Natural killer cell treated with Interleukin-12 subunit alpha and Interleukin-12 subunit beta and Interleukin-15 and Interleukin-18, amount 100 ng/mL, for 72 hours (primary cell): ENCODE data around the gene SPSB1. TPM values are rescaled to one million over a fixed set of nuclear protein-coding genes. Genes with fewer than 3 reads are reported as not detected.
A peak's percentile ranks its signal among the peaks of the same experiment; 100 is the strongest.

Experiments
- ATAC-seq, 2 donors: fragments of 150-1000 bp; cut with Tn5 transposase in 1 of 2; sonication (Bioruptor Pico), chemical (Tn5 transposase) in 1 of 2; 2 replicates each; pipeline ENCODE4 v1.10.0; 2021
- DNase-seq: peaks from one replicate; pipeline ENCODE4 v3.0.0; 2022; ENCODE audit warnings: low spot score
- H3K27ac Mint-ChIP-seq, 2 donors: 1 replicate in 1 of 2; 2 replicates in 1 of 2; pipeline ENCODE4 v1.8.0; 2022; ENCODE audit warnings: mixed read lengths in 2 of 2, mild to moderate bottlenecking in 1 of 2, moderate library complexity in 1 of 2
- H3K27me3 Mint-ChIP-seq, 2 donors: 1 replicate in 1 of 2; 2 replicates in 1 of 2; pipeline ENCODE4 v1.8.0; 2022; ENCODE audit warnings: mixed read lengths in 2 of 2
- H3K36me3 Mint-ChIP-seq: one replicate; pipeline ENCODE4 v1.8.0; 2022; ENCODE audit warnings: mixed read lengths
- H3K4me1 Mint-ChIP-seq, 2 donors: 1 replicate in 1 of 2; 2 replicates in 1 of 2; pipeline ENCODE4 v1.8.0; 2022; ENCODE audit warnings: low read depth in 2 of 2, mixed read lengths in 2 of 2, mild to moderate bottlenecking in 1 of 2
- H3K4me3 Mint-ChIP-seq: one replicate; pipeline ENCODE4 v1.8.0; 2022; ENCODE audit warnings: mixed read lengths
- H3K9me3 Mint-ChIP-seq: 2 replicates; pipeline ENCODE4 v1.8.0; 2022; ENCODE audit warnings: mixed read lengths
- total RNA-seq, 2 donors: library from RNA; stranded (reverse); gene quantifications; one replicate each; pipeline ENCODE4 v1.2.3, GENCODE V29; 2022

Gene SPSB1
- 1 to 10 TPM in 1 of 2 donors, under 1 TPM in 1; 0.78 to 1.4 TPM for total RNA-seq

DNA sequence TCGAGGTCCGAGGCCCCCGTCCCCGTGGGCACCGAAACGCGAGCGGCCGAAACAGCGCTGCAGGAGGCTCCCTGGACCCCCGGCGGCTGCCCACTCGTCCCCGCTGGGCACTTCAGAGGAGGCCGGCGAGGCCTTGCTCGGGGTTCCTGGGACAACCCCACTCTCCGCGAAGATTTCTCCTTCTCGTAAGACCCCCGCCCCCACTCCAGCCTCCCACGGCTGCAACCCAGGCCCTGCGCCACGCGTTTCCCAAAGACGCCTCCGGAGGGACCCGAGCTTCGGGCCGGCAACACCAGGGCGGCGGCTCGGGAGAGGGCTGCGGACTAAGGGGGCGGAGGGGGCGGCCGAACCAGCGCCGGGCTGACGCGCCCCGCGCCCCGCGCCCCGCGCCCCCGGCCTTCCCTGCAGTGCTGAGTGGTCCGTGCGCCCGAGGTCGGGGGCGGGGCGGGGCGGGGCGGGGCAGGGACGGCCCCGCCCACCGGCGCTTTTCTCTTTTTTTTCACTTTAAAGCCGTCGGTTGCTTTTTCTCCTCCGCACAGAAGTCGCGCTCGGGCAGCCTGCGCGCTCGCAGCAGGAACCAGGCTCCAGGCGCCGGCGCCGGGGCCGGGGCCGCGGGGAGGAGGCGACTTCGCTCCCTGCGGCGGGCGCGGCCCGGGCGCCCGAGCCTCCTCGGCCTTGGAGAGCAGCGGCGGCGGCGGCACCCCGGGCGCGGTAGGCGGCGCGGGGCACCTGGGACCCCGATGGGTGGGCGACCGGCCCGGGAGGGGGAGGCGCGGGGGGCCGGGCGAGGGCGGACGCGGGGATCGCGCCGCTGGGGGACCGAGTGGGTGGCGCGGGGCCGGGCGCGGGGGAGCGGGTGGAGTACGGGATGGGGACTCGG is at the start of gene SPSB1:
Gene SPSB1, plus strand, starts transcription at position 534 of the 880 bp plus-strand sequence. CDS start 62,998 bp downstream, outside the sequence.
- peaks cover 5 to 7% of the 10 kb centered on the region in 2 donors for H3K4me1 Mint-ChIP-seq
- DNase-seq = no peak
- H3K9me3 Mint-ChIP-seq = peaks cover 4% of the 10 kb centered on the region
- ATAC-seq = peak; percentile 71 to 80
- no peak within 1 kb of the TSS for H3K27ac Mint-ChIP-seq
- peak within 1 kb of the TSS; percentile 25 for H3K4me3 Mint-ChIP-seq
- H3K27me3 Mint-ChIP-seq = peaks cover 5 to 8% of the 10 kb centered on the region in 2 donors
- peaks cover 6% of the 10 kb centered on the region for H3K36me3 Mint-ChIP-seq

DNA sequence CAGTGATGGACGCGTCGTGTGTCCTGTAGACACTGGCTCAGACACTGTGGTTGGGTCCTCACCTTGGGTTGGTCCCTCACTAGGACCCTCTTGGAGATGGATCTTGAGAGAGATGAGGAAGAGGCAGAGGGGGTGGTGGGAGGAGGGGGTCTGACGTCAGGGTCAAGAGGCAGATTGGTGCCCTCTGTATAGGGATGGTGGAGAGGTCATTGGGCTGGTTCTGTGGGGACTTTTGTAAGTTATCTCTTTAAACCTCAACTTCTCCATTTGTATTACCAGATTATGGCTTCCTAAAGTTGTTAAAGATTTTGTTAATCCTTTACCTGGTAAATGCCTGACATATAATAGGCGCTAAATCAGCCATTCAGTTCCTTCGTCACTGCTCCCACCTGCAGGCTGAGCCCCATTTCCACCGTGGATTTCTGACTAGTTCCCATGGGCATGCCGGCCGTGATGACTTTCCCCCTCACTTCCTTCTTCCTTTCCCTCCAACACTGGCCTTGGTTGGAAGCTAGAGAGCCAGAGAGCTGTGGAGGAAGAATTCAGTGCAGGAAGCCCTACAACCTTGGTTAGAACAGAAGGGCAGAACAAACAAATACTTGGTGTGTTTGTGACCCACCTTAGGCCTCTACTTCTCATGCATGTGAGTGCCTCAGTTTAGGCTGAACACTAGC is 49.5 kb upstream of the SPSB1 start:
- peaks cover 0 to 2% of the 10 kb centered on the region in 2 donors for H3K27me3 Mint-ChIP-seq
- no peak overlapping the region for H3K4me3 Mint-ChIP-seq
- H3K27ac Mint-ChIP-seq = no peak overlapping the region
- ATAC-seq (no peak), DNase-seq (no peak)
- H3K4me1 Mint-ChIP-seq = peaks cover 32 to 33% of the 10 kb centered on the region in 2 donors
- no peaks in the 10 kb centered on the region for H3K36me3 Mint-ChIP-seq
- H3K9me3 Mint-ChIP-seq = no peaks in the 10 kb centered on the region

DNA sequence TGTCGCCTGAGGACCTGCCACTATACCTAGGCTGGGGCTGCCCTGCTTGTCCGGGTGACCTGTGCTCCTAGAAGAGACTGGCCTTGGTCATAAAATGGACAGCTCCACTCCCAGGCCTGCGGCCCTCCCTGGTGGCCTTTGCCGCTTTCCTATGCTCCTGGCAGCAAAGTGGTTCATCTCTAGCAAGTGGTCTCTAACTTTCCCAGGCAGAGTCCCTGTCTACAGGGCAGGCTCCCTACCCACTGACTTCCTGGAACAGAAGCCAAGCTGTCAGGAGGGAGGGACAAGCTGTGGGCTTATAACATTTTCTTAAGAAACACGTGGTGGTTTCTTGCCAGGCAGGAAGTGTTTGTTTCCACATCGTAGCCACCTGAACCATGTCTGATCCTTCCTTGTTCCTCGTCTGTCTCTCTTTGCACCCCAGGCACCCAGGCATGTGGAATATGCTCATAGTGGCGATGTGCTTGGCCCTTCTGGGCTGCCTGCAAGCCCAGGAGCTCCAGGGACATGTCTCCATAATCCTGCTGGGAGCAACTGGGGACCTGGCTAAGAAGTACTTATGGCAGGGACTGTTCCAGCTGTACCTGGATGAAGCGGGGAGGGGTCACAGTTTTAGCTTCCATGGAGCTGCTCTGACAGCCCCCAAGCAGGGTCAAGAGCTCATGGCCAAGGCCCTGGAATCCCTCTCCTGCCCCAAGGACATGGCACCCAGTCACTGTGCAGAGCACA is 48.0 kb upstream of the SPSB1 start:
- Mint-ChIP-seq H3K27ac (peak overlapping the region; percentile 27 to 83), H3K4me3 (peak overlapping the region; percentile 30), H3K4me1 (peaks cover 21 to 22% of the 10 kb centered on the region in 2 donors), H3K9me3 (no peaks in the 10 kb centered on the region), H3K36me3 (no peaks in the 10 kb centered on the region), H3K27me3 (peaks cover 0 to 2% of the 10 kb centered on the region in 2 donors)
- ATAC-seq (no peak), DNase-seq (no peak)

DNA sequence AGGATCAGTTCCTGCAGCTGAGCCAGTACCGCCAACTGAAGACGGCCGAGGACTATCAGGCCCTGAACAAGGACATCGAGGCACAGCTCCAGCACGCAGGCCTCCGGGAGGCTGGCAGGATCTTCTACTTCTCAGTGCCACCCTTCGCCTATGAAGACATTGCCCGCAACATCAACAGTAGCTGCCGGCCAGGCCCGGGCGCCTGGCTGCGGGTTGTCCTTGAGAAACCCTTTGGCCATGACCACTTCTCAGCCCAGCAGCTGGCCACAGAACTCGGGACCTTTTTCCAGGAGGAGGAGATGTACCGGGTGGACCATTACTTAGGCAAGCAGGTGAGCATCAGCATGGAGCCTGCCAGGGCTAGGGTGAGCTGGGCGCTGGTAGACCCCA is 47.5 kb upstream of the SPSB1 start:
- ATAC-seq (peak in 1 of 2 donors; percentile 7), DNase-seq (no peak)
- Mint-ChIP-seq H3K9me3 (no peaks in the 10 kb centered on the region), H3K4me3 (no peak overlapping the region), H3K4me1 (peaks cover 16% of the 10 kb centered on the region in 2 donors), H3K27ac (peak overlapping the region; percentile 27 to 83), H3K36me3 (no peaks in the 10 kb centered on the region), H3K27me3 (peaks cover 0 to 2% of the 10 kb centered on the region in 2 donors)

DNA sequence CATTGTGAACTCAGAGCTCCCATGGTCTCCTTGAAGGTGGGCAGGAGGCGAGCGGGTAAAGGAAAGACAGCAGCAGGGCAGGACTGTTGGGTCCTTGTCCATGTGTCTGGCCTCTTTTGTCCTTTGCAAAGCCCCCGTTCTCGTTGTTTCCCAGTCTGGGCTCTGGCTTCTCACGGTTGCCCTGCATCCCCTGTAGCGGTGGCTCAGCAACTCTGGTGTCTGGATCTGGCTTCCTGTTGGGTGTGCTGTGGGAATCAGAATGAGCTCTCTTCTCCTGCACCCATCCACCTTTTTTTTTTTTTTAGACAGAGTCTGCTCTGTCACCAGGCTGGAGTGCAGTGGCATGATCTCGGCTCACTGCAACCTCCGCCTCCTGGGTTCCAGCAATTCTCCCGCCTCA is 47.0 kb upstream of the SPSB1 start:
- no peak overlapping the region for H3K27ac Mint-ChIP-seq
- ATAC-seq = no peak
- H3K36me3 Mint-ChIP-seq = no peaks in the 10 kb centered on the region
- no peak for DNase-seq
- H3K4me3 Mint-ChIP-seq = no peak overlapping the region
- no peaks in the 10 kb centered on the region for H3K9me3 Mint-ChIP-seq
- H3K27me3 Mint-ChIP-seq = no peaks in the 10 kb centered on the region
- peaks cover 11 to 12% of the 10 kb centered on the region in 2 donors for H3K4me1 Mint-ChIP-seq

DNA sequence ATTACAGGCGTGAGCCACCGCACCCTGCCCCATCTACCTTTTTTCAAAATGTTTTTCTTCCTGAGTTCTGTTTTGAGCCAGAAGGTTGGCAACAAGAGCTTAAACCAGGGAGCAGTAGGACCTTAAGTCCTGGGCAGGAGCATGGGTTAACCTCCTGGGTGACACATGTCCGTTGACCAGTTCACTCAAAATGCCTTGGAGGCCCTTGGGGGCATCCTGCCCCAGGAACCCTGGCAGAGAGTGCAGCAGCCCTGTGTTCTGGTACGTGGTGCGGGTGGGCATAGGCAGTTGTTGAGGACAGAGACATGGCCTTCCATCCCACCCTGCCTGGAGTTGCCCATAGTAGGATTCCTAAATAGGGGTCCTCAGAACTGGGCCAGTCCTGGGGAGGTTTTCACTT is 46.5 kb upstream of the SPSB1 start:
- Mint-ChIP-seq H3K27ac (no peak overlapping the region), H3K27me3 (no peaks in the 10 kb centered on the region), H3K4me3 (no peak overlapping the region), H3K9me3 (no peaks in the 10 kb centered on the region), H3K36me3 (no peaks in the 10 kb centered on the region), H3K4me1 (peaks cover 9 to 10% of the 10 kb centered on the region in 2 donors)
- ATAC-seq (no peak), DNase-seq (no peak)

DNA sequence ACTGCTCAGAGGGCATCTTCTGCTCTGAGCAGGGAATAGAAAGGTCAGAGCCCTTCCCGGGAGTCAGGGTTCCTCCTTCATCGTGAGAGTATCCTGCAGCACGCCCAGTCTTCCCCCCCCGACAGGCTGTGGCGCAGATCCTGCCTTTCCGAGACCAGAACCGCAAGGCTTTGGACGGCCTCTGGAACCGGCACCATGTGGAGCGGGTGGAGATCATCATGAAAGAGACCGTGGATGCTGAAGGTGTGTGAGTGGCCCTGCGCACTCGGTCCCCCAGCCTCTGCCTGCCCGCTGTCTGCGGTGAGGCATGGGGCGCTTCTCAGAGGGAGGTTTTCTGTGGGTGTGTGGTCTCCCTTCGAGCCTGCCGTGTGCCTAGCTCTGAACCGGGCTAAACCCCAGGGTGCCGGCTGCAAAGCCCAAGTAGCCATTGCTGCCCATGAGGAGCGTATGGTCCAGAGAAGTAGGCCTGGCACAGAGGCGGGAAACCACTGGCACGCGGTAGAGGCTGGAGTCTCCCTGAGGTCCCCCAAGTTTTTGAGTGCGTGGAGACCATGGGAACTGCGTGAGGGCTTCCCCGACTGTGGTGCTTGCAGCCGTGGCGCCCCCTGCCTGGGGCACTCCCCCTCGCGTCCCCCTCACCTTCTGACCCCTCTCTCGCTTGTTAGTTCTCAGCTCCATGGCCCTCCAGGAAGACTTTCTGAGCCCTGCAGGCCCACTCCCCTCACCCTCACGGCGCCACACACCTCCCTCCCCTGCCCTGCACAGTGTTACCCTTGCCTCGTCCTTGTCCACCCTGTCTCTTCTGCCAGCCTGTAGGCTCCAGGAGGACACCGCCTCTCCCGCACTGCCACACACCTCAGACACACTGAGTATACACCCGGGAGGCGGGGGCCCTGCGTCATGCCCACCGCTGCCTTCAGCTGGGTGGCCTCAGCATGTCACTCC is 45.6 kb upstream of the SPSB1 start:
- Mint-ChIP-seq H3K4me3 (no peak overlapping the region), H3K9me3 (no peaks in the 10 kb centered on the region), H3K4me1 (peaks cover 9 to 10% of the 10 kb centered on the region in 2 donors), H3K27me3 (no peaks in the 10 kb centered on the region), H3K36me3 (no peaks in the 10 kb centered on the region), H3K27ac (no peak overlapping the region)
- DNase-seq (no peak), ATAC-seq (no peak)

DNA sequence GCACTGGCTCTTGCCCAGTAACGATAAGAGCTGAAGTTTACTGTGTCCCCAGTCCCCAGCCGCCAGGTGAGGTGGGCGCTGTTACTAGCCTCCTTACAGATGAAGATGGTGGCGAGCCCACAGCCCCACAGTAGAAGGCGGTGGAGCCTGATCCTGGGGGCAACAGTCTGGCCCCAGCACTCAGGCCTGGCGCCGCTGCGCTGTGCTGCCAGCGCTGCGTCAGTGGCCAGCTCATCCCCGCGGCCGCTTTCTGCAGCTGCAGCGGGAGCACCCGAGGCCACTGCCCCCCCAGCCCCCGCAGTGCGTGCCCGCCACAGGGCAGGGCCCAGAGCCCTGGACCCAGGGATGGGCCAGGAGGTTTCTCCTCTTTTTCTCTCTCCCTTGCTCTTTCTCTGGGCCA is 44.8 kb upstream of the SPSB1 start:
- H3K4me3 Mint-ChIP-seq = no peak overlapping the region
- no peaks in the 10 kb centered on the region for H3K9me3 Mint-ChIP-seq
- H3K27ac Mint-ChIP-seq = no peak overlapping the region
- no peak for ATAC-seq
- peaks cover 9 to 10% of the 10 kb centered on the region in 2 donors for H3K4me1 Mint-ChIP-seq
- no peaks in the 10 kb centered on the region for H3K27me3 Mint-ChIP-seq
- DNase-seq = no peak
- H3K36me3 Mint-ChIP-seq = no peaks in the 10 kb centered on the region

DNA sequence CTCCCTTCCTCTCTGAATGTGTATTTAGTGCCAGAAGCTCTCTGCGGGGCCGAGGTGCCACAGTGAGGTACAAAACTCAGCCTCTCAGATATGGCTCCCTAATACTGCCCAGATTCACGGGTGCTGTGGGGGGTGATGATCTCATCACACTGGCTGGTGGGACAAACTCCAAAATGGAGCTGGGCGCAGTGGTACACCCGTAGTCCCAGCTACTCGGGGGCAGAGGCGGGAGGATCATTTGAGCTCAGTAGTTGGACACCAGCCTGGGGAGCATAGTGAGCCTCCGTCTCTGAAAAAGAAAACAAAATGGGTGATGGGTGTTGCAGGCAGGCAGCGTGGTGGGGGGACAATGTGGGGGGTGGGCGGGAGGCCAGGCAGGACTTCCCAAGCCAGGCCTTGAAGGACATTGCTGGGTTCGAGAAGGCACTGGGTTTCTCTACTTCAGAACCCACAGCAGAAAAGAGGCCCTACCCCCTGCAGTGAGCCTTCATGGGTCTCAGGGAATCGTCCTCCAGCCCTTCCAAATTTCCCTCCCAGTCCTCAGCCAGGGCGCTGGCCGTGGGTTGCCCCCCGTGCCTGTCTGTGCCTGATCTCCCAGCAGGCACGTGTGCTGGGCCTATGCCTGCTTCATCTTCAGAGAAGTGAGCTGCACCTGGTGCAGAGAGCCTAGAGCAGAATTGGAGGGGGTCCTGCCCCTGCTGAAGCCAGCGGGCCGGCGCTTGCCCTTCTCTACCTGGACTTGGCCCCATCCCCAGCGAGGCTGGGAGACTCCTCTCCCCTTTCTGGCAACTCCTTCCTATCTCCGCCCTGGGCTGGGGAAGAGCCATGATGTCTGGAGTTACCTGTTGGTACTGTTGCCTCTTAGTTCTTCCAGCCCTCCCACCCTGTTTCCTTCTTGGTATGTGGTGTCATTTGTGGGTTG is 44.1 kb upstream of the SPSB1 start:
- Mint-ChIP-seq H3K27me3 (no peaks in the 10 kb centered on the region), H3K9me3 (no peaks in the 10 kb centered on the region), H3K4me1 (peaks cover 9 to 10% of the 10 kb centered on the region in 2 donors), H3K27ac (no peak overlapping the region), H3K4me3 (no peak overlapping the region), H3K36me3 (no peaks in the 10 kb centered on the region)
- ATAC-seq (no peak), DNase-seq (no peak)

DNA sequence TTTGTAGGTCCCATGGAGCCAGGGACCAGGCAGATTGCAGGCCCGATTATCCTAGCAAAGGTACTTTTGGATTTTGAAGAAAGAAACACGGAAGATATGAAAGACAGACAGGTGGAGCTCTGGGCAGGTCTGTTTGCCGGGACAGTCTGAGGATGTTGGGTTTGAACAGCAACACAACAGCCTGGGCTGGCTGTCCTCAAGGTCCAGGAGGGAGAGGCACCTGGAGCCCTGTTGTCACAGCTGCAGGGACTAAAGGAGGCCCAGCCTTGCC is 43.5 kb upstream of the SPSB1 start:
- no peak overlapping the region for H3K4me3 Mint-ChIP-seq
- H3K9me3 Mint-ChIP-seq = no peaks in the 10 kb centered on the region
- no peaks in the 10 kb centered on the region for H3K36me3 Mint-ChIP-seq
- ATAC-seq (no peak), DNase-seq (no peak)
- H3K27me3 Mint-ChIP-seq = no peaks in the 10 kb centered on the region
- H3K4me1 Mint-ChIP-seq = peaks cover 7 to 8% of the 10 kb centered on the region in 2 donors
- no peak overlapping the region for H3K27ac Mint-ChIP-seq

DNA sequence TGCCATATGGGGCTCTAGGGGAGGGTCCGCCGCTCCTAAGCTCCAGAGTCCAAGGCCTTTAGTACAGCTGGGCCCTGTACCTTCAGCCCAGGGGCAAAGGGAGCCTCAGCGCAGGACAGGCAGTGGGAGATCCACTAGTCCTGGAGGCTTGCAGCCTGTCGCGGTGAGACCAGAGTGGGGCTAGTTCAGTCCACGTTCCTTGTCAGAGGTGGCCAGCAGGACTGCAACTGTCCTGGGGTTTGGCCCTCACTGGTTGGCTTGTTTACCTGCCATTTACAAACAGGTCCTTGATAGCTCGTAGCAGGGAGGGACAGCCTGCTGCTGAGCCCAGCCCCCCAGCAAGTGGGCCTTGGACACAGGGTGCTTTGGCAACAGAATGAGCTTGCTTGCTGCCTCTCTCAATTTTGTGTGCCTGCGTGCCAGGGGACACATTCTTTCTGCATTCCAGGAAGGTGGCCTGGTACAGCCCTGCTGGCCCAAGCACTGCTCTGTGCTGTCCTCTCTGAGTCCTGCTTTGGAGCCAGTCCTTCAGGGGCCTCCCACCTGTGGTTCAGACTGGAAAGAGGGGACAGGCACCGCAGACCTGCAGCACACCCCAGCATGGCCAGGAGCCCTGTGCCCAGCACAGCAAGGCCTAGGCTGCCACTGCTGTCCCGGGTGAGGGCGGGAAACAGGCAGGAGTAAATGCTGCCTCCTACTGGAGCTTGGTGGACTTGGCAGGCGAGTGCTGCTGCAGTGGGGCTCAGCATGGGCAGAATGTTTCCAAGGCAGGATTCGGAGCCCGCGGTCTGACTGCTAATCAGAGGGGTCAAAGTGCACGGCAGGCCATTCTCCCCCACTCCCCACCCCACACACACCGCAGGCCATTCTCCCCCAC is 42.9 kb upstream of the SPSB1 start:
- ATAC-seq = peak; percentile 51 to 69
- peaks cover 3 to 6% of the 10 kb centered on the region in 2 donors for H3K4me1 Mint-ChIP-seq
- H3K4me3 Mint-ChIP-seq = no peak overlapping the region
- no peaks in the 10 kb centered on the region for H3K27me3 Mint-ChIP-seq
- DNase-seq = no peak
- H3K36me3 Mint-ChIP-seq = no peaks in the 10 kb centered on the region
- H3K9me3 Mint-ChIP-seq = no peaks in the 10 kb centered on the region
- H3K27ac Mint-ChIP-seq = no peak overlapping the region
